BLaER1 treated with 17β-estradiol and CSF1 and Interleukin-3, amounts not matched to agents 10 nM and 100 nM (cell line): ENCODE measurements around the gene RERE.
A peak's percentile ranks its signal among the peaks of the same experiment; 100 is the strongest.

ENCODE experiments used
- H3K27ac ChIP-seq, 11 experiments: shearing (Covaris generic); formaldehyde crosslinking; 2 replicates each; pipeline ENCODE4 v1.8.1; 2022
- H3K27me3 ChIP-seq, 11 experiments: shearing (Covaris generic); formaldehyde crosslinking; 2 replicates each; pipeline ENCODE4 v1.8.1; 2022
- H3K36me3 ChIP-seq, 11 experiments: shearing (Covaris generic); formaldehyde crosslinking; 2 replicates each; pipeline ENCODE4 v1.8.1; 2022
- H3K4me1 ChIP-seq, 10 experiments: shearing (Covaris generic); formaldehyde crosslinking; 2 replicates each; pipeline ENCODE4 v1.8.1; 2022
- H3K4me2 ChIP-seq, 11 experiments: shearing (Covaris generic); formaldehyde crosslinking; 2 replicates each; pipeline ENCODE4 v1.8.1; 2022
- H3K4me3 ChIP-seq, 10 experiments: shearing (Covaris generic); formaldehyde crosslinking; 2 replicates each; pipeline ENCODE4 v1.8.1; 2022
- H3K9ac ChIP-seq, 11 experiments: shearing (Covaris generic); formaldehyde crosslinking; 2 replicates each; pipeline ENCODE4 v1.8.1; 2022
- H3K9me3 ChIP-seq, 11 experiments: shearing (Covaris generic); formaldehyde crosslinking; replicated peaks in 1 of 11; 2 replicates each; pipeline ENCODE4 v1.8.1; 2022
- H4K20me1 ChIP-seq, 11 experiments: shearing (Covaris generic); formaldehyde crosslinking; 2 replicates each; pipeline ENCODE4 v1.8.1; 2022
- Cebpa-rat ChIP-seq, 11 experiments: shearing (Covaris generic); IDR thresholded peaks; 2 replicates each; pipeline ENCODE4 v1.8.1; 2022

Gene RERE

DNA sequence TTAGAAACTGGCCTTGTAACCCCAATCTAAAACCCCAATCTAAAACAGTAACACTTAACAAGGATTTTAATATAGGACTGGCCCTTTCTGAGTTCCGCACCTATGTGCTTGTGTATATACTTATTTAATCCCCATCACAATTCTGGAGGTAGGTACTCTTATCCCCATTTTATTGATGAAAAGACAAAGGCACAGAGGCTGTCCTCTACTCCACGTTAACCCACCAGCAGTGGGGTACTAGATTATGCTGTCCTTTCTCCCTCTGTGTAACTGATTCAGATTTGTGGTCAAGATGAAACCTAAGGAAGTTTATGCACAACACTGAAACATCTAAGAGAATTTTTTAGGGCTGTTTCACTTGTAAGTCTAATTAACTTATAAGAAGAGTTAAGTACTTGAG, 175.3 kb downstream of the RERE start:
- peaks cover 52 to 100% (median 99%) of the 10 kb centered on the region in 11 experiments for H4K20me1 ChIP-seq
- H3K9me3 ChIP-seq = no peaks in the 10 kb centered on the region
- no peak overlapping the region for H3K4me2 ChIP-seq

DNA sequence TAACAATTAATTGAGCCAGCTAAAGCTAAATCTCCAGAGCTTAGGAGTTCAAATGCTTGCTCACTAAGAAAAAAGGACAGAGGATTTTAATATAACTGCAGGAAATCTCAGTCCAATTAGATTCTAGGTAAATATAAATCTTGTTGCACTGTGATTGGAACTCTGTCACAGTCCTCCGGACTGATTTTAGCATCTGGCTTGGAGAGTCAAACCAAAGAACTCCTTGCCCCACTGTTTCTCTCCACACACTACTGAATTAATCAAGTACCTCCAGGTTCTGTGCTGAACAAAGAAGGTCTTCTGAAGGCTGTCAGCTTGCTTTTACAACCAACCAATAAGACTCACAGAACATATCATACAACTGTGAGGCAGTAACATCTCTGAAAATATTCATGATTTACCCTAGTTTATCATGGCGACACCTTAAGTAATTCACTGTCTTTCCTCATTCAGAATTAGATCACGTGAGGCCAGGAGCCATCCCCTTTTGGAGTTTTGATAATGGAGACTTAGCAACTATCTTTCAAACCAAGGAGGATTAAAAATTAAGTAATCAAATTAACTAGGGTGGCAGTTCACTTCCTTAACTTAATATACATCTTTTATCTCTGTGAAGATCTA, 176.0 kb downstream of the RERE start:
- Histone ChIP-seq H3K9ac (no peak overlapping the region), H3K4me1 (peaks cover 4 to 31% (median 21%) of the 10 kb centered on the region in 10 experiments; a peak in 14 of 20 replicates), H3K27me3 (no peaks in the 10 kb centered on the region), H4K20me1 (peaks cover 47 to 100% (median 99%) of the 10 kb centered on the region in 11 experiments), H3K27ac (no peak overlapping the region), H3K36me3 (peaks cover 36 to 97% (median 63%) of the 10 kb centered on the region in 11 experiments), H3K9me3 (no peaks in the 10 kb centered on the region), H3K4me2 (no peak overlapping the region), H3K4me3 (no peak overlapping the region)
- no peak for TF ChIP-seq Cebpa-rat (IDR thresholded peaks at IDR 0.05)

More for the DNA sequence above, 175.3 kb downstream of the RERE start:
- H3K9ac ChIP-seq = no peak overlapping the region
- peaks cover 41 to 97% (median 67%) of the 10 kb centered on the region in 11 experiments for H3K36me3 ChIP-seq
- no peak overlapping the region for H3K4me3 ChIP-seq
- no peak for TF ChIP-seq Cebpa-rat (IDR thresholded peaks at IDR 0.05)
- peaks cover 4 to 37% (median 27%) of the 10 kb centered on the region in 10 experiments; a peak in 19 of 20 replicates for H3K4me1 ChIP-seq
- no peaks in the 10 kb centered on the region for H3K27me3 ChIP-seq
- no peak overlapping the region for H3K27ac ChIP-seq

DNA sequence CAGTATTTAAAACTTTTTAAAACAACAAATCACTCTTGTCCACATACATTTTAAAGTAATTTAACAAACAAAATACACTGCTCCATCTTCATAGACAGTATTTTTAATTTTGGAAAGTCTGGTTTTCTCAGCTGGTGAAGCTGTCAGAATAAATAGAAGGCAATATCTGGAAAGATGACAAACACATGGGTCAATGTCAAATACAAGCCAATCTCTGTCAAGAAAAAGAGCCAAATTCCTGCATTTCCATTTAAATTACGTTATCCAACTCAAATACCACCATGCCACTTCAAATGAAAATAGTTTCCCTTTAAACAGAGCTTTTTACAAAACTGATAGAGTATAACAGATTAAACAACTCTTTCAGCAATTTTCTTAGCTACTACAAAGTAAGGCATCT, 176.5 kb downstream of the RERE start:
- peaks cover 45 to 100% (median 99%) of the 10 kb centered on the region in 11 experiments for H4K20me1 ChIP-seq

DNA sequence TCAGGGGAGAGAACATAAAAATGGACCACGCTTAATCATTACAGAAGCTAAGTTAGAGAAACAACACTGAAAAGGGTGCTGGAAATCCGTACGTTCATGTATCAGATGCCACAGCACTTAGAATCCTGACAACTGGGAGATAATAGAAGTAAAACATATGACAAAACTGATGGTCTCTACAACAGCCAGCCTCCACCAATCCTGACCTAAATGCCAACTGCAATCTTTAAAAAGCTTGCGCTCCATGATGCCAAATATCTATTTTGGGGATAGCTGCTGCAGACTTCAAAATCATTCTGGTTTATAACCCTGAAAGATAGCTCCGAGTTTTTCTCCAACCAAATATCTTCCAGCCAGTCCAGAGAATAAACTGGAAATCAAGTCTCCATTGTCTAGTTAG, 178.3 kb downstream of the RERE start:
- Histone ChIP-seq H3K4me2 (no peak overlapping the region), H4K20me1 (peaks cover 41 to 100% (median 99%) of the 10 kb centered on the region in 11 experiments), H3K4me1 (peaks cover 4 to 21% (median 13%) of the 10 kb centered on the region in 10 experiments; a peak in 17 of 20 replicates), H3K27ac (no peak overlapping the region), H3K36me3 (peaks cover 21 to 97% (median 61%) of the 10 kb centered on the region in 11 experiments; a peak in 21 of 22 replicates), H3K27me3 (no peaks in the 10 kb centered on the region), H3K4me3 (no peak overlapping the region), H3K9ac (no peak overlapping the region), H3K9me3 (no peaks in the 10 kb centered on the region)
- no peak for TF ChIP-seq Cebpa-rat (IDR thresholded peaks at IDR 0.05)

More for the DNA sequence above, 176.5 kb downstream of the RERE start:
- Histone ChIP-seq H3K4me2 (no peak overlapping the region), H3K9me3 (no peaks in the 10 kb centered on the region), H3K36me3 (peaks cover 31 to 97% (median 61%) of the 10 kb centered on the region in 11 experiments), H3K4me3 (no peak overlapping the region), H3K9ac (no peak overlapping the region), H3K27ac (no peak overlapping the region), H3K4me1 (peaks cover 2 to 26% (median 18%) of the 10 kb centered on the region in 10 experiments; a peak in 13 of 20 replicates), H3K27me3 (no peaks in the 10 kb centered on the region)
- TF ChIP-seq Cebpa-rat (IDR thresholded peaks at IDR 0.05) = no peak

DNA sequence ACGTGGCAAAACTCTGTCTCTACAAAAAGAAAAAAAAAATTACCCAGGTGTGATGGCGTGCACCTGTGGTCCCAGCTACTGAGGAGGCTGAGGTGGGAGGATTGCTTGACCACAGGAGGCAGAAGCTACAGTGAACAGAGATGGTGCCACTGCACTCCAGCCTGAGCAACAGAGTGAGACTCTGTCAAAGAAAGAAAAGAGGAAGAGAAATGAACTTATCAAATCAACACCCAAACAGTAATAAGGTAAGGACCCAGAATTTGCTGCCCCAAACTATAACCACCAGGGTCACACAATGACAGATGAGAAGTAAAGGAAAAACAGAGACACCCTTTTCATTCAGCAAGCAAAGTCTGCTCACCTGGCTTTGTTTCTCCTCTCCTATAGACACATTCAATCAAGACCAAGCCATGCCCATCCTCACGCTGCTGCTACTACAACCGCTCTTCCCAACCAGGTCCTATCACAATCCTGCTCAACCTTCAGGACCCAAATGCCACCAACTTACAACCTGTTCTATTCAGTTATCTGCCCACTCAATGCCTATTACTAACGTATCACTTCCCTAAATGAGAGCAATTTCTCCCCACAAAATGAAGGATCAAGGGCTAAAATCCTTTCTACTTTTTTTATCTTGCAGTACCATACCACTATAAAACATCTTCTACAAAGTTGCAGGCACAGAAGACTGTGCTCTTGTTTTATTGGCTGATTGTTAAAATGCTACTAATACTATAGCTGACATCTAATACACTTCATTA, 183.5 kb downstream of the RERE start:
- Histone ChIP-seq H3K27ac (no peak overlapping the region), H3K4me3 (no peak overlapping the region), H3K9ac (no peak overlapping the region), H3K4me2 (peak overlapping the region in 8 of 11 experiments; percentile 3 to 41 (median 22); a peak in 10 of 22 replicates), H3K9me3 (no peaks in the 10 kb centered on the region), H3K27me3 (no peaks in the 10 kb centered on the region), H4K20me1 (peaks cover 69 to 100% (median 100%) of the 10 kb centered on the region in 11 experiments), H3K36me3 (peaks cover 7 to 91% (median 43%) of the 10 kb centered on the region in 11 experiments; a peak in 19 of 22 replicates), H3K4me1 (peaks cover 31 to 50% (median 41%) of the 10 kb centered on the region in 10 experiments)
- TF ChIP-seq Cebpa-rat (IDR thresholded peaks at IDR 0.05) = no peak

DNA sequence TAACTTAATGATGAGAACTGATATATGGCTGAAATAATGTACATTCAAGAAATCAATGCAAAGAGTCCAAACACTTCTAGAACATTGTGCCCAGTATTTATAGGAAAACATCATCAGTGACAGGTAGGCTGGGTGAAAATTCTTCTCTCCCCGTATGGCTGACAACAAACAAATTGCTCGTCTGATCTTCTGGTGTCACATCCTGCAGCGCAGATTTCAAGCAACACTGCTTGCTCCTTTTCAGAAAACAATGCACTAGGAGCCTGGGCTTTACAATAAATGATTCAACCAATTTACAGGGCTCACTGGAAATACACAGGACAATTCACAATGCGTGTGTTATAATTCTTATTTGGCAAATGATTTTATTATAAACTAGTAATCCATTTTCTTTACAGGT, 185.3 kb downstream of the RERE start:
- TF ChIP-seq Cebpa-rat (IDR thresholded peaks at IDR 0.05) = no peak
- Histone ChIP-seq H3K27ac (no peak overlapping the region), H4K20me1 (peaks cover 71 to 100% (median 100%) of the 10 kb centered on the region in 11 experiments), H3K4me2 (no peak overlapping the region), H3K27me3 (no peaks in the 10 kb centered on the region), H3K36me3 (peaks cover 7 to 80% (median 31%) of the 10 kb centered on the region in 11 experiments; a peak in 18 of 22 replicates), H3K4me3 (no peak overlapping the region), H3K4me1 (peaks cover 42 to 68% (median 53%) of the 10 kb centered on the region in 10 experiments), H3K9me3 (no peaks in the 10 kb centered on the region), H3K9ac (no peak overlapping the region)

DNA sequence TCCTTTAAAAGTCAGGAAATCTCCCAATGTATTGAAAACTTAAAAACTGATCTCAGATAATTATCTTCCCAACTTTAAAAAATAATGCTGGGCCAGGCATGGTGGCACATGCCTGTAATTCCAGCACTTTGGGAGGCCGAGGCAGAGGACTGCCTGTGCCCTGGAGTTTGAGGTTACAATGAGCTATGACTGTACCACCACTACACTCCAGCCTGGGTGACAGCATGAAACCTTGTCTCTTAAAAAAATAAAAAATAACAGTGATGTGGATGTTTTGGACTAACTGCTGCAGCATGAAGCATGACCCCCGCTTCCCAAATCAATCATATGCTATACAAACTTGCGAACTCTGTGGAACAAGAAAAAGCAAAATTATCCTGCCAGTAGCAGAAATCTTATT, 186.3 kb downstream of the RERE start:
- no peak overlapping the region for H3K4me3 ChIP-seq

DNA sequence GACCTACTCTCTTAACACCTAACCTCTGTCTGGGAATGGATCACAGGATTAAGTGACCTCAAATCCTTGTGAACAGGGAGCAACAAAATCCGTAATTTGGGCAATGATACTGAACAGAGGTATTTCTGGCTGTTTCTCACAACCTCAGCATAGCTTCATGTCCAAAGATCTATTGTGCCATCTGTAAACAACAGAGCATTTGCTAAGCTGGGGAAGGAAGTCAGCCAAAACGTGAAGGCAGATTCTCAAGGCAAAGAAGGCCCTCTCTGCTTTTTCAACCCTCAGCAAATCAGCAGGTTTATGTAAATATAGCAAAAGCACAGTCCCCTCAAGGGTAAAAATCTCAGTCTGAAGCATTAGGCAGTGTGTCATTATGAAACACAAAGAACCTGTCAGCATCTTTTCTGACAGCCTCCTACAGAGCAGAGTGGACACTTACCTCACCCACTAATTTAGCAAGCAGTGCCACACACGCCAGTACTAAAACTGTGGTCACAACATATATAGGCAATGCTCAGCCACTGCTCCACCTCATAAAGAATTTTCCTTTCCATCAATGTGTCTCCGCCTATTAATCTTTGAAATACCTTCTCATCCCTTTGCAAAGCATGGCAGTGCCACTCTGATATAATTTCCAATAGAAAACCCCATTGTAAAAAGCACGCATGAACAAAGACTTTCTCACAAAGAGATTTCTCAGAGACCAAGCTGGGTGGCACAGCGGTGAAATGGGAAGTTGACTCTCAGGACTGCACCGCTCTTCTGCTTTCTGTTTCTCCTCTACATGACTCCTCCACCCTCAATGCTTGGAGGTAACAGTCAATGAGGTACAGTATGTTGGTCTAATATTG, 188.0 kb downstream of the RERE start:
- Histone ChIP-seq H4K20me1 (peaks cover 80 to 100% (median 100%) of the 10 kb centered on the region in 11 experiments), H3K4me3 (no peak overlapping the region; a peak in 1 of 20 replicates), H3K36me3 (peaks cover 7 to 79% (median 24%) of the 10 kb centered on the region in 11 experiments; a peak in 17 of 22 replicates), H3K4me2 (peak overlapping the region; percentile 7 to 84 (median 40); a peak in 18 of 22 replicates), H3K9me3 (no peaks in the 10 kb centered on the region), H3K27me3 (no peaks in the 10 kb centered on the region), H3K9ac (peak overlapping the region in 4 of 11 experiments; percentile 5 to 35 (median 18); a peak in 5 of 22 replicates), H3K27ac (peak overlapping the region in 8 of 11 experiments; percentile 0 to 64 (median 40); a peak in 11 of 22 replicates), H3K4me1 (peaks cover 64 to 82% (median 71%) of the 10 kb centered on the region in 10 experiments)
- no peak for TF ChIP-seq Cebpa-rat (IDR thresholded peaks at IDR 0.05)

More for the DNA sequence above, 186.3 kb downstream of the RERE start:
- Histone ChIP-seq H3K9me3 (no peaks in the 10 kb centered on the region), H3K4me1 (peaks cover 51 to 77% (median 62%) of the 10 kb centered on the region in 10 experiments), H3K4me2 (no peak overlapping the region), H3K27ac (no peak overlapping the region), H4K20me1 (peaks cover 77 to 100% (median 100%) of the 10 kb centered on the region in 11 experiments), H3K36me3 (peaks cover 7 to 80% (median 29%) of the 10 kb centered on the region in 11 experiments; a peak in 17 of 22 replicates), H3K9ac (no peak overlapping the region), H3K27me3 (no peaks in the 10 kb centered on the region)
- no peak for TF ChIP-seq Cebpa-rat (IDR thresholded peaks at IDR 0.05)
